GM19452 (cell line): ENCODE results near the gene JUP.

Source experiments
- ATAC-seq: cut with Tn5 transposase; IDR thresholded peaks from one replicate; pipeline ENCODE4 v1.9.1; 2021; ENCODE audit not compliant: unreplicated experiment

JUP gene

GRCh38 chr17:41724476-41725050 lies 61.9 kb downstream of the JUP start:
- ATAC-seq = no peak

GRCh38 chr17:41723801-41724475 lies 62.6 kb downstream of the JUP start:
- no peak for ATAC-seq

- no peak for ATAC-seq
Observed at GRCh38 chr17:41722231-41722630, 64.3 kb downstream of the JUP start.

- ATAC-seq = no peak
Observed at GRCh38 chr17:41718287-41718645, 68.2 kb downstream of the JUP start.

- ATAC-seq = no peak
Observed at GRCh38 chr17:41717408-41718286, 68.9 kb downstream of the JUP start.

GRCh38 chr17:41711669-41712400 lies 74.7 kb downstream of the JUP start, which contains the start of gene GAST:
Gene GAST (plus strand): TSS chr17:41712331. CDS start chr17:41715437, 3,106 bp downstream.
- no peak for ATAC-seq

GRCh38 chr17:41710472-41711090 lies 75.9 kb downstream of the JUP start:
- ATAC-seq = no peak

- no peak for ATAC-seq
Observed at GRCh38 chr17:41707803-41708669, 78.5 kb downstream of the JUP start.

- no peak for ATAC-seq
Observed at GRCh38 chr17:41705271-41705991, 81.1 kb downstream of the JUP start.
